ENCODE data around the gene FRMPD3.

DNA sequence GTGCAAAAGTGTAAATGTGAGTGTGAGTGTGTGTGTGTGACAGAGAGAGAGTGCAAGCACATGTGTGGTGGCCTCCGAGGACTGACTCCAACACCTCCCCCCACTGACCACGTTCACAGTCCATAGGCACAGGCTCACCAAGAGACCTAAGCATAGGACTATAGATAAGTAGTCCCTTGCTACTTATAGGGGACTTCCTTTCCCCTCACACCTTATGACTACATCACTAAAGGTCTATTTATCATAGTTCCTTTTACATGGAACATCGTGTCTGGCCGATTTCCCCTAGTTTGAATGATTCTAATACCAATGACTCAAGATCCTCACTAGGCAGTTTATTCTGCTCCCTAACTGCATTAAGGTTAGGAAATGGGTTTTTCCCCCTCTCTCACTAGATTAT, 17.8 kb downstream of the FRMPD3 start:
- TF ChIP-seq CTCF (IDR thresholded peaks at IDR 0.05) = no peak
- no peak for TF ChIP-seq POLR2A (IDR thresholded peaks at IDR 0.05)

All from Peyer's patch (tissue), 4 donors.